HEK293 (cell line): ENCODE measurements around the gene ZFYVE21.

Experiments used
- CTCF ChIA-PET: fragments of 350-600 bp; formaldehyde crosslinking; extraction: SDS; loops from one replicate; lab custom pipeline; 2021; ENCODE audit warnings: antibody characterized with exemption; lab: Yijun Ruan, JAX
- POLR2A ChIA-PET: fragments of 300-600 bp; formaldehyde crosslinking; extraction: SDS; loops from one replicate; lab custom pipeline; 2020; ENCODE audit warnings: antibody characterized with exemption, inconsistent platforms; lab: Yijun Ruan, JAX
- H3K27ac ChIP-seq: fragments of 200-500 bp; sonication (Bioruptor generic); 2 replicates; pipeline ENCODE4 v1.5.1; 2014; ENCODE audit warnings: low read depth, low read length, control low read depth, inconsistent platforms; ENCODE audit errors: extremely low read depth
- H3K36me3 ChIP-seq, 2 experiments: fragments of 200-500 bp in 1 of 2; sonication (Bioruptor generic) in 1 of 2; 1 replicate in 1 of 2; 2 replicates in 1 of 2; pipeline ENCODE4 v1.5.1; 2014 to 2017; ENCODE audit warnings: inconsistent platforms in 2 of 2, low read length in 2 of 2; ENCODE audit not compliant: control insufficient read depth in 2 of 2, insufficient read depth in 1 of 2
- H3K4me1 ChIP-seq: fragments of 200-500 bp; sonication (Bioruptor generic); 2 replicates; pipeline ENCODE4 v1.5.1; 2014; ENCODE audit warnings: mild to moderate bottlenecking, low read length, inconsistent platforms; ENCODE audit not compliant: control insufficient read depth, insufficient read depth
- H3K4me3 ChIP-seq: 2 replicates; pipeline ENCODE4 v1.5.1; 2011; ENCODE audit warnings: low read depth, mild to moderate bottlenecking, control low read depth, low read length, moderate library complexity
- H3K9me3 ChIP-seq: fragments of 200-500 bp; sonication (Bioruptor generic); 2 replicates; pipeline ENCODE4 v1.5.1; 2014; ENCODE audit warnings: low read depth, low read length, inconsistent platforms; ENCODE audit not compliant: control insufficient read depth, insufficient read depth
- SALL2 ChIP-seq: fragments of 450-650 bp; formaldehyde crosslinking; IDR thresholded peaks from 2 replicates; pipeline ENCODE4 v1.5.0; 2017; ENCODE audit warnings: missing biosample characterization, mild to moderate bottlenecking, missing genetic modification characterization, borderline replicate concordance
- ZBTB10 ChIP-seq: fragments of 450-650 bp; formaldehyde crosslinking; IDR thresholded peaks from 2 replicates; pipeline ENCODE4 v1.5.1; 2016; ENCODE audit warnings: missing biosample characterization, missing genetic modification characterization
- ZBTB20 ChIP-seq: fragments of 450-650 bp; formaldehyde crosslinking; IDR thresholded peaks from 2 replicates; pipeline ENCODE4 v1.5.1; 2016; ENCODE audit warnings: missing biosample characterization, missing genetic modification characterization
- ZBTB6 ChIP-seq: fragments of 450-650 bp; formaldehyde crosslinking; IDR thresholded peaks from 2 replicates; pipeline ENCODE4 v1.5.1; 2017; ENCODE audit warnings: missing biosample characterization, missing genetic modification characterization
- ZNF133 ChIP-seq: fragments of 450-650 bp; formaldehyde crosslinking; IDR thresholded peaks from 2 replicates; pipeline ENCODE4 v1.5.1; 2016; ENCODE audit warnings: missing biosample characterization, missing genetic modification characterization
- ZNF146 ChIP-seq: fragments of 450-650 bp; formaldehyde crosslinking; IDR thresholded peaks from 2 replicates; pipeline ENCODE4 v1.5.1; 2016; ENCODE audit warnings: missing biosample characterization, missing genetic modification characterization
- ZNF155 ChIP-seq: fragments of 450-650 bp; formaldehyde crosslinking; IDR thresholded peaks from 2 replicates; pipeline ENCODE4 v1.5.1; 2016; ENCODE audit warnings: missing biosample characterization, missing genetic modification characterization
- ZNF280C ChIP-seq: fragments of 450-650 bp; formaldehyde crosslinking; IDR thresholded peaks from 2 replicates; pipeline ENCODE4 v1.5.1; 2016; ENCODE audit warnings: missing biosample characterization, missing genetic modification characterization
- ZNF292 ChIP-seq: fragments of 450-650 bp; formaldehyde crosslinking; IDR thresholded peaks from 2 replicates; pipeline ENCODE4 v1.5.1; 2016; ENCODE audit warnings: low read depth, missing biosample characterization, missing genetic modification characterization, borderline replicate concordance
- ZNF394 ChIP-seq: fragments of 450-650 bp; formaldehyde crosslinking; IDR thresholded peaks from 2 replicates; pipeline ENCODE4 v1.5.1; 2016; ENCODE audit warnings: missing biosample characterization, missing genetic modification characterization, mild to moderate bottlenecking, moderate library complexity, borderline replicate concordance
- ZNF510 ChIP-seq: fragments of 450-650 bp; formaldehyde crosslinking; IDR thresholded peaks from 2 replicates; pipeline ENCODE4 v1.5.1; 2018; ENCODE audit warnings: mild to moderate bottlenecking, missing genetic modification characterization, missing biosample characterization; ENCODE audit not compliant: insufficient replicate concordance
- ZNF514 ChIP-seq: fragments of 450-650 bp; formaldehyde crosslinking; IDR thresholded peaks from 2 replicates; pipeline ENCODE4 v1.5.1; 2016; ENCODE audit warnings: missing biosample characterization, missing genetic modification characterization
- ZNF544 ChIP-seq: fragments of 450-650 bp; formaldehyde crosslinking; IDR thresholded peaks from 2 replicates; pipeline ENCODE4 v1.5.0; 2017; ENCODE audit warnings: missing biosample characterization, missing genetic modification characterization
- ZNF624 ChIP-seq: fragments of 450-650 bp; formaldehyde crosslinking; IDR thresholded peaks from 2 replicates; pipeline ENCODE4 v1.5.1; 2017; ENCODE audit warnings: missing biosample characterization, missing genetic modification characterization
- ZNF670 ChIP-seq: fragments of 450-650 bp; formaldehyde crosslinking; IDR thresholded peaks from 2 replicates; pipeline ENCODE4 v1.5.1; 2016; ENCODE audit warnings: missing biosample characterization, missing genetic modification characterization, low read depth
- ZNF701 ChIP-seq: fragments of 450-650 bp; formaldehyde crosslinking; IDR thresholded peaks from 2 replicates; pipeline ENCODE4 v1.5.1; 2016; ENCODE audit warnings: missing biosample characterization, missing genetic modification characterization
- ZNF843 ChIP-seq: fragments of 450-650 bp; formaldehyde crosslinking; IDR thresholded peaks from 2 replicates; pipeline ENCODE4 v1.5.1; 2016; ENCODE audit warnings: missing biosample characterization, missing genetic modification characterization

Gene ZFYVE21

GRCh38 chr14:103730490-103731035 is 15.0 kb downstream of the ZFYVE21 start (continued):
- TF ChIP-seq ZBTB10 (tag by site-specific recombination) (no peak), ZNF670 (tag by site-specific recombination) (no peak), ZNF280C (tag by site-specific recombination) (no peak), ZNF155 (tag by site-specific recombination) (no peak), ZNF624 (tag by site-specific recombination) (no peak)
- TF ChIP-seq, all 188 proteins: peak for 0

- CTCF ChIA-PET: no interaction called here
- no peak overlapping the region for H3K27ac ChIP-seq
- POLR2A ChIA-PET: interaction anchor here (0.6 kb wide), 1 partner anchor 200 kb away, joined by 3 read pairs; no protein-coding TSS in a partner anchor
- TF ChIP-seq SALL2 (tag by site-specific recombination) (no peak), ZNF133 (tag by site-specific recombination) (no peak)
- TF ChIP-seq, all 188 proteins: peak for 0
- no peaks in the 10 kb centered on the region for H3K4me1 ChIP-seq
- no peak overlapping the region for H3K4me3 ChIP-seq
- H3K36me3 ChIP-seq: peaks cover 0 to 82% of the 10 kb centered on the region in 2 experiments; a peak in 2 of 3 replicates
- no peaks in the 10 kb centered on the region for H3K9me3 ChIP-seq
Measured at GRCh38 chr14:103731481-103731880, 15.9 kb downstream of the ZFYVE21 start.

- no peaks in the 10 kb centered on the region for H3K9me3 ChIP-seq
- H3K36me3 ChIP-seq: peaks cover 0 to 88% of the 10 kb centered on the region in 2 experiments; a peak in 2 of 3 replicates
- H3K27ac ChIP-seq: no peak overlapping the region
- CTCF ChIA-PET: no interaction called here
- no peak overlapping the region for H3K4me3 ChIP-seq
- POLR2A ChIA-PET: interaction anchor here (0.6 to 0.8 kb wide), 2 partner anchors 13 to 201 kb away, joined by 3 read pairs; no protein-coding TSS in a partner anchor
- no peak for TF ChIP-seq ZBTB20 (tag by site-specific recombination)
- TF ChIP-seq ZNF514: no peak
- no peak for TF ChIP-seq ZNF146
- no peak for TF ChIP-seq ZNF544 (tag by site-specific recombination)
- TF ChIP-seq ZNF701 (tag by site-specific recombination): no peak
- TF ChIP-seq ZNF292: no peak
- no peak for TF ChIP-seq ZNF843 (tag by site-specific recombination)
- TF ChIP-seq ZNF510 (tag by site-specific recombination): no peak
- TF ChIP-seq ZNF394 (tag by site-specific recombination): no peak
- no peak for TF ChIP-seq ZBTB6 (tag by site-specific recombination)
- no peaks in the 10 kb centered on the region for H3K4me1 ChIP-seq
Measured at GRCh38 chr14:103731916-103732867, 16.6 kb downstream of the ZFYVE21 start.
